ENCODE data around the gene RALGDS.

Gene RALGDS

GRCh38 chr9:133048595-133048994 is 72.4 kb downstream of the RALGDS start:
- peak; percentile 82 for DNase-seq
